Measurements from ENCODE around the gene COL1A1.

The COL1A1 gene

GRCh38 chr17:50139185-50139783 lies 62.1 kb downstream of the COL1A1 start:
- no peak for DNase-seq

GRCh38 chr17:50137042-50137441 lies 64.4 kb downstream of the COL1A1 start:
- no peak for DNase-seq

- no peak for DNase-seq
Observed at GRCh38 chr17:50136096-50136687, 65.2 kb downstream of the COL1A1 start.

DNA sequence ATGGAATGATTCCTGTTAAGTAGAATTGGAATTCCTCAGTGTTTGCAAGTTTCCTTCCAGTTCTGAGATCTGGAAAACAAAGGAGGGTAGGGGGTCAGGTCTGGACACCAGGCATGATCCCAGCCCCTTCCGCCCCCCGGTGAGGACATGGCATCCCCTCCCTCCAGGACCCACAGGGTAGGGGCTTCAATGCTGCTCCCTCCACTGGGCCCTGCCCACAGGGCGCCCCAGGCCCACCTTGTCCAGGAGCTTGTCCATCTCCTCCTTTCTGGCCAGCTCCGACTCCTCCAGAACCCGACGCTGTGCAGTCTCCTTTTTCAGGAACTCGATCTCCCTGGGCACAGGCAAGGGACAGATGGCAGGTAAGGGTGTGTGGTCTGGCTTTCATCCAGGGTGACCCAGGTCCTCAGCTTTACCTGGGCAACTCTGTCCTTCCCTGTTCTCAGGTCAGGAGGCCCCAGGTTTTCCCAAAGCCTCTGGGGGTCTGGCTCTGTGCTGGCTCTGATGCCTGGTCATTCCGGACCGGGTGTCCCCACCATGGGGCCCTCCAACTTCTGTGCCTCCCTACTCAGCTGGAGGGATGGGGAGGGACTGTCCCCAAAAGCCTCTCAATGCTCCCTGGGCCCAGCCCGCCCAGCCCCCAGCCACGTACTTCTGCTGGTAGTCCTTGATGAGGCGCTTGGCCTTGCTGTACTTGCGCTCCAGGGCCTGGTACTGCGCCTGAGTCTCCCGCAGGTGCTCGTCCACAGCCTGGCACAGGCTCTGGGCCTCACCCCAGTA lies 65.9 kb downstream of the COL1A1 start:
- DNase-seq = no peak

DNA sequence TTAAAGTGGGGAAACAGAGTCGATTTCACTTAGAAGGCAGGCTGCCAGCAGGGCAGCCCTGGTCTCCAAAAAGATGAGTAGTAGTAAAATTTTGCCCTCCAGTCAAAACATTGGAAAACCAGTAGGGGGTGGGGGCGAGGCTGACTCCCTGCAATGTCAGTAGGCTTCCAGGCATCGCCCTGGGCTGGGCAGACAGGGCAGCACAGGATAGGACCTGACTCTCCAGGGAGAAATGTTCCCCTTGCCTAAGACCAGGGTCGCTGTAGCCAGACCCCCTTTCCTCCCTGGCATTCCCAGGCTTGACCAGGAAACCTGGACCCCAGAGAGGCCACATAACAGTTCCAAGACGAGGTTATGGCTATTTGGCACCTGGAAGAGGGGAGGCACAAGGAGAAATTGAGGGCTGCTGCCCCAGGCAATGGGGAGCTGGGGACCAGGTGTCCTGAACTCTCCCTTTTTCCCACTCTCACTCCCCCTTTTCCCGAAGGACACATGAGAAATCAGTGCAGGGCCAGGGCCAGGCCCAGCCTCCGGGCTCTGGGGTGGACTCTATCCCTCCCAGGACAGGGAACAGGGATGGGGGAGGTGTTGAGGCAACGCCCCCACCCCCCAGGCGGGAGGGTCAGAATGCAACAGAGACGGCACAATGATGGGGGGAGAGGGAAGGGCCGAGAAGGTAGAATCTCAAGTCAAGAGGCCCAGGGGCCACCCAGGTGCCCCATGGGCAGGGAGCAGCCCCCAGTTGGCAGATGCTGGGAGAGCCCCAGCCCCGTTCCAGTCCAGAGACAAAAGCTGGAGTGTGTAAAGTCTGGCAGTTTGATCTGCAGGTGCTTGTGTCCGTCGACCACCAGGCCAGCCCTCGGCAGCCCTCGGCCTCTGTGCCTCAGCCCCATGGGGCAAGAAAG lies 67.0 kb downstream of the COL1A1 start:
- DNase-seq = no peak

- DNase-seq = no peak
Observed at GRCh38 chr17:50133769-50134099, 67.7 kb downstream of the COL1A1 start.
